BLaER1 (cell line): ENCODE data around the gene KLF6.

ENCODE experiments used
- H3K27ac ChIP-seq: shearing (Covaris generic); formaldehyde crosslinking; 2 replicates; pipeline ENCODE4 v1.8.1; 2022
- H3K27me3 ChIP-seq: shearing (Covaris generic); formaldehyde crosslinking; 2 replicates; pipeline ENCODE4 v1.8.1; 2022
- H3K36me3 ChIP-seq: shearing (Covaris generic); formaldehyde crosslinking; 2 replicates; pipeline ENCODE4 v1.8.1; 2022
- H3K4me1 ChIP-seq: shearing (Covaris generic); formaldehyde crosslinking; 2 replicates; pipeline ENCODE4 v1.8.1; 2022
- H3K4me2 ChIP-seq: shearing (Covaris generic); formaldehyde crosslinking; 2 replicates; pipeline ENCODE4 v1.8.1; 2022
- H3K4me3 ChIP-seq: shearing (Covaris generic); formaldehyde crosslinking; 2 replicates; pipeline ENCODE4 v1.8.1; 2022
- H3K9ac ChIP-seq: shearing (Covaris generic); formaldehyde crosslinking; 2 replicates; pipeline ENCODE4 v1.8.1; 2022
- H3K9me3 ChIP-seq: shearing (Covaris generic); formaldehyde crosslinking; 2 replicates; pipeline ENCODE4 v1.8.1; 2022
- H4K20me1 ChIP-seq: shearing (Covaris generic); formaldehyde crosslinking; 2 replicates; pipeline ENCODE4 v1.8.1; 2022
- Cebpa-rat ChIP-seq: shearing (Covaris generic); IDR thresholded peaks from 2 replicates; pipeline ENCODE4 v1.8.1; 2022

KLF6 gene

GRCh38 chr10:3766046-3766756 lies 18.8 kb downstream of the KLF6 start:
- Histone ChIP-seq H3K27ac (no peak overlapping the region), H4K20me1 (no peaks in the 10 kb centered on the region), H3K36me3 (no peaks in the 10 kb centered on the region), H3K4me2 (peak overlapping the region; percentile 79), H3K27me3 (no peaks in the 10 kb centered on the region), H3K9me3 (no peaks in the 10 kb centered on the region), H3K9ac (no peak overlapping the region), H3K4me3 (no peak overlapping the region), H3K4me1 (peaks cover 30% of the 10 kb centered on the region)
- TF ChIP-seq Cebpa-rat = no peak

GRCh38 chr10:3765146-3765545 lies 19.9 kb downstream of the KLF6 start:
- H3K4me1 ChIP-seq = peaks cover 39% of the 10 kb centered on the region
- H3K9ac ChIP-seq = peak overlapping the region; percentile 16; the same call in 1 of the 2 replicates
- H3K9me3 ChIP-seq = 0 out of 2 replicates have a peak, but pooled peaks cover 2% of the 10 kb centered on the region
- no peak for TF ChIP-seq Cebpa-rat
- no peaks in the 10 kb centered on the region for H3K27me3 ChIP-seq
- H3K4me3 ChIP-seq = no peak overlapping the region
- H3K4me2 ChIP-seq = peak overlapping the region; percentile 79
- H4K20me1 ChIP-seq = no peaks in the 10 kb centered on the region
- H3K27ac ChIP-seq = no peak overlapping the region
- no peaks in the 10 kb centered on the region for H3K36me3 ChIP-seq

- H3K4me3 ChIP-seq = no peak overlapping the region
- peak overlapping the region; percentile 79 for H3K4me2 ChIP-seq
- no peak overlapping the region for H3K27ac ChIP-seq
- no peaks in the 10 kb centered on the region for H3K36me3 ChIP-seq
- TF ChIP-seq Cebpa-rat = no peak
- H3K27me3 ChIP-seq = no peaks in the 10 kb centered on the region
- H3K9ac ChIP-seq = peak overlapping the region; percentile 16; the same call in 1 of the 2 replicates
- peaks cover 42% of the 10 kb centered on the region for H3K4me1 ChIP-seq
- peaks cover 6% of the 10 kb centered on the region; the same call in 1 of the 2 replicates for H3K9me3 ChIP-seq
- H4K20me1 ChIP-seq = no peaks in the 10 kb centered on the region
Measured at GRCh38 chr10:3764626-3765112, 20.3 kb downstream of the KLF6 start.

GRCh38 chr10:3763852-3764625 lies 21.0 kb downstream of the KLF6 start:
- Histone ChIP-seq H3K9ac (peak overlapping the region; percentile 16; the same call in 1 of the 2 replicates), H3K4me3 (no peak overlapping the region), H3K36me3 (no peaks in the 10 kb centered on the region), H3K4me2 (peak overlapping the region; percentile 79), H3K9me3 (peaks cover 6% of the 10 kb centered on the region; the same call in 1 of the 2 replicates), H3K4me1 (peaks cover 42% of the 10 kb centered on the region), H3K27ac (no peak overlapping the region), H4K20me1 (no peaks in the 10 kb centered on the region), H3K27me3 (no peaks in the 10 kb centered on the region)
- TF ChIP-seq Cebpa-rat = no peak

GRCh38 chr10:3763035-3763456 lies 22.0 kb downstream of the KLF6 start:
- no peak overlapping the region for H3K27ac ChIP-seq
- peaks cover 42% of the 10 kb centered on the region for H3K4me1 ChIP-seq
- no peak overlapping the region for H3K9ac ChIP-seq
- no peaks in the 10 kb centered on the region for H3K36me3 ChIP-seq
- H3K9me3 ChIP-seq = peaks cover 6% of the 10 kb centered on the region; the same call in 1 of the 2 replicates
- TF ChIP-seq Cebpa-rat = no peak
- no peaks in the 10 kb centered on the region for H3K27me3 ChIP-seq
- H3K4me3 ChIP-seq = no peak overlapping the region
- H4K20me1 ChIP-seq = no peaks in the 10 kb centered on the region
- H3K4me2 ChIP-seq = no peak overlapping the region

GRCh38 chr10:3762309-3762708 lies 22.7 kb downstream of the KLF6 start:
- Histone ChIP-seq H3K27ac (no peak overlapping the region), H3K9ac (no peak overlapping the region), H3K4me1 (peaks cover 42% of the 10 kb centered on the region), H3K4me2 (no peak overlapping the region), H3K4me3 (no peak overlapping the region), H3K9me3 (peaks cover 6% of the 10 kb centered on the region; the same call in 1 of the 2 replicates), H3K36me3 (no peaks in the 10 kb centered on the region), H3K27me3 (no peaks in the 10 kb centered on the region), H4K20me1 (no peaks in the 10 kb centered on the region)
- no peak for TF ChIP-seq Cebpa-rat

GRCh38 chr10:3761904-3762303 lies 23.1 kb downstream of the KLF6 start:
- H3K9ac ChIP-seq = no peak overlapping the region
- no peaks in the 10 kb centered on the region for H3K36me3 ChIP-seq
- H3K4me1 ChIP-seq = peaks cover 42% of the 10 kb centered on the region
- no peak overlapping the region for H3K4me3 ChIP-seq
- no peak for TF ChIP-seq Cebpa-rat
- H3K27me3 ChIP-seq = no peaks in the 10 kb centered on the region
- H4K20me1 ChIP-seq = no peaks in the 10 kb centered on the region
- H3K9me3 ChIP-seq = peaks cover 6% of the 10 kb centered on the region; the same call in 1 of the 2 replicates
- no peak overlapping the region for H3K27ac ChIP-seq
- no peak overlapping the region for H3K4me2 ChIP-seq

GRCh38 chr10:3761021-3761686 lies 23.9 kb downstream of the KLF6 start:
- no peak for TF ChIP-seq Cebpa-rat
- H3K9me3 ChIP-seq = peaks cover 6% of the 10 kb centered on the region; the same call in 1 of the 2 replicates
- no peaks in the 10 kb centered on the region for H3K36me3 ChIP-seq
- peaks cover 37% of the 10 kb centered on the region for H3K4me1 ChIP-seq
- H3K9ac ChIP-seq = no peak overlapping the region
- H3K4me3 ChIP-seq = no peak overlapping the region
- no peaks in the 10 kb centered on the region for H4K20me1 ChIP-seq
- no peaks in the 10 kb centered on the region for H3K27me3 ChIP-seq
- H3K4me2 ChIP-seq = no peak overlapping the region
- no peak overlapping the region for H3K27ac ChIP-seq

GRCh38 chr10:3760083-3760482 lies 24.9 kb downstream of the KLF6 start:
- Histone ChIP-seq H3K36me3 (no peaks in the 10 kb centered on the region), H3K4me1 (peaks cover 26% of the 10 kb centered on the region), H3K9ac (no peak overlapping the region), H3K9me3 (peaks cover 6% of the 10 kb centered on the region; the same call in 1 of the 2 replicates), H3K4me3 (no peak overlapping the region), H3K4me2 (no peak overlapping the region), H4K20me1 (no peaks in the 10 kb centered on the region), H3K27ac (no peak overlapping the region), H3K27me3 (no peaks in the 10 kb centered on the region)
- TF ChIP-seq Cebpa-rat = no peak
